NCI-H2029 treated with DMSO at 0.1 percent for 48 hours (cell line): ENCODE results near the gene SETD2.
"Not testable (repeated sequence)": the region's sequence is repeated elsewhere in the genome, so short reads cannot be mapped to it uniquely, and the experiment has no call there.

Experiments
- DNase-seq: peaks from one replicate; lab custom pipeline; 2025; lab: John Stamatoyannopoulos, UW

SETD2 gene

GRCh38 chr3:47149339-47149933 lies 14.5 kb downstream of the SETD2 start:
- DNase-seq: no peak

GRCh38 chr3:47145272-47145671 lies 18.6 kb downstream of the SETD2 start:
- no peak for DNase-seq

- no peak for DNase-seq
These were observed 20.8 kb downstream of the SETD2 start for GRCh38 chr3:47143068-47143467.

GRCh38 chr3:47142536-47142935 lies 21.4 kb downstream of the SETD2 start:
- DNase-seq: not testable (repeated sequence)

- not testable (repeated sequence) for DNase-seq
These were observed 22.9 kb downstream of the SETD2 start for GRCh38 chr3:47140973-47141461.

- DNase-seq: not testable (repeated sequence)
These were observed 23.4 kb downstream of the SETD2 start for GRCh38 chr3:47140553-47140952.

- no peak for DNase-seq
These were observed 29.6 kb downstream of the SETD2 start for GRCh38 chr3:47134311-47134710.

GRCh38 chr3:47133641-47134040 lies 30.3 kb downstream of the SETD2 start:
- no peak for DNase-seq

- no peak for DNase-seq
These were observed 33.4 kb downstream of the SETD2 start for GRCh38 chr3:47130557-47130956.

GRCh38 chr3:47128137-47128536 lies 35.8 kb downstream of the SETD2 start:
- DNase-seq: no peak

GRCh38 chr3:47123857-47124256 lies 40.1 kb downstream of the SETD2 start:
- DNase-seq: no peak

GRCh38 chr3:47121409-47121808 lies 42.5 kb downstream of the SETD2 start:
- no peak for DNase-seq

- DNase-seq: no peak
These were observed 43.8 kb downstream of the SETD2 start for GRCh38 chr3:47120138-47120537.

GRCh38 chr3:47119387-47119786 lies 44.5 kb downstream of the SETD2 start:
- DNase-seq: not testable (repeated sequence)

GRCh38 chr3:47117807-47118364 lies 46.0 kb downstream of the SETD2 start:
- DNase-seq: no peak

GRCh38 chr3:47115524-47115923 lies 48.4 kb downstream of the SETD2 start:
- not testable (repeated sequence) for DNase-seq

GRCh38 chr3:47113669-47114365 lies 50.1 kb downstream of the SETD2 start:
- DNase-seq: no peak

GRCh38 chr3:47112997-47113396 lies 50.9 kb downstream of the SETD2 start:
- DNase-seq: no peak

- DNase-seq: no peak
These were observed 54.5 kb downstream of the SETD2 start for GRCh38 chr3:47109393-47109792.

- DNase-seq: no peak
These were observed 55.4 kb downstream of the SETD2 start for GRCh38 chr3:47108546-47108945.

- DNase-seq: no peak
These were observed 59.7 kb downstream of the SETD2 start for GRCh38 chr3:47104259-47104658.

GRCh38 chr3:47103619-47104018 lies 60.3 kb downstream of the SETD2 start:
- DNase-seq: no peak

- no peak for DNase-seq
These were observed 61.8 kb downstream of the SETD2 start for GRCh38 chr3:47102081-47102600.
